Endothelial cell of hepatic sinusoid (primary cell): ENCODE measurements around the gene TFR2.

Source experiments
- in situ Hi-C: cut with HindIII; loops from 2 replicates; pipeline ENCODE4 v1.10.0; 2017; ENCODE audit warnings: low sequenced_read_pairs

The TFR2 gene

DNA sequence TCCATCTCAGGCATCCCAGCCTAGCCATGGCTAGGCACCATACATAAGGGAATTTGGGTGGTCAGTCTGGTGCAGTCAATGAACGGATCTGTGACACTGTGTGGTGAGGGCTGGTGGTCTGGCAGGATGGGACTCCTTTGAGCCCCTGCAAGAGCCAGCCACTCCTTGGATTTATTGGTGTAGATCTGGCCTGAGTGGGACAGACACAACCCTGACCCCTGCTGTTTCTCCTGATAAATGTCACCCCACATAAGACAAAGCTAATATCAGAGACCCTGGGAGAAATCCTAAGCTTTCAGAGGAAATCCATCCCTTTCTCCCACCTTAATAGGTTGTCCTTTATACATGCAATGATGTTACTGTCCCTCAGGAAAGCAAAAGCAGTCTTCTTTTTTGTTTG, 52.9 kb downstream of the TFR2 start:
- in situ Hi-C loops: no loop called here

DNA sequence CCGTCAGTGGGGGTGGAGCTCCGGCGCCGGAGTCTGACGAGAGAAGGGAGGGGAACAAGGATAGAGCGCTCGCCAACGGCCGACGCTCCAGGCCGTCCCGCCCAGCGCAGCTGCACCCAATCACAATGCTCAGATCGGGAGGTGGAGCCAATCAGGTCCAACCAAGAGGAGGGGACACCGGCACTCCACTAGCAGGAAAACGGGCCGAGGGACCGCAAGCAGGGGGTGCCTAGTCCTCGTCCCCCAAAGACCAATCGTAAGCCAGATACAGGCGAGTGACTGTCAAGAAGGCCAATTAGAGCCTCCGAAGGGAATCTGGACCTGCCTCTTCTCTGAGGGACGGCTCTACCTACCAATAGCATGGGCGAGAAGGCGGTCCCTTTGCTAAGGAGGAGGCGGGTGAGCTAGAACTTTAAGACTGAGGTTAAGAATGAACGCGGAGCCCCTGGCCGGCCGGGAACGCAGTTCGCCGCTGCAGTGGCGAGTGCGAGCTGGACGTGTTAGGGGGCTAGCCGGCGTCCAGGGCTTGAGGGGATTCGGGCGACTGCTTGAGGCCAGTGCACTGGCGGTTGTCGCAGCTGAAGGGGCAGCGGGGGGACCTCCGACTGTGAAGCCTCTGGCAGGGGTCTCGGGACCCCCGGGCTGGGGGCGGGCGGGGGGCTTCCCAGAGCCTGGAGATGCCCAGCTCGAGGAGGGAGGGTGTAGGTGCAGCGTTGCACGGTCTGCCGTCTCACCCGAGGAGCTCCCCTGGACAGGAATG, 54.9 kb downstream of the TFR2 start, which contains the start of gene FBXO24:
FBXO24 (plus strand) TSS at position 63 of the 760 bp plus-strand sequence; CDS start at position 361, 298 bp downstream.
- in situ Hi-C loops: no loop called here

- in situ Hi-C loops: no loop called here
Observed at GRCh38 chr7:100585511-100586265, 55.7 kb downstream of the TFR2 start, which contains the start of gene LRCH4. Gene LRCH4, minus strand, starts transcription at chr7:100586129. Its CDS starts 29 bp downstream, at chr7:100586100.

DNA sequence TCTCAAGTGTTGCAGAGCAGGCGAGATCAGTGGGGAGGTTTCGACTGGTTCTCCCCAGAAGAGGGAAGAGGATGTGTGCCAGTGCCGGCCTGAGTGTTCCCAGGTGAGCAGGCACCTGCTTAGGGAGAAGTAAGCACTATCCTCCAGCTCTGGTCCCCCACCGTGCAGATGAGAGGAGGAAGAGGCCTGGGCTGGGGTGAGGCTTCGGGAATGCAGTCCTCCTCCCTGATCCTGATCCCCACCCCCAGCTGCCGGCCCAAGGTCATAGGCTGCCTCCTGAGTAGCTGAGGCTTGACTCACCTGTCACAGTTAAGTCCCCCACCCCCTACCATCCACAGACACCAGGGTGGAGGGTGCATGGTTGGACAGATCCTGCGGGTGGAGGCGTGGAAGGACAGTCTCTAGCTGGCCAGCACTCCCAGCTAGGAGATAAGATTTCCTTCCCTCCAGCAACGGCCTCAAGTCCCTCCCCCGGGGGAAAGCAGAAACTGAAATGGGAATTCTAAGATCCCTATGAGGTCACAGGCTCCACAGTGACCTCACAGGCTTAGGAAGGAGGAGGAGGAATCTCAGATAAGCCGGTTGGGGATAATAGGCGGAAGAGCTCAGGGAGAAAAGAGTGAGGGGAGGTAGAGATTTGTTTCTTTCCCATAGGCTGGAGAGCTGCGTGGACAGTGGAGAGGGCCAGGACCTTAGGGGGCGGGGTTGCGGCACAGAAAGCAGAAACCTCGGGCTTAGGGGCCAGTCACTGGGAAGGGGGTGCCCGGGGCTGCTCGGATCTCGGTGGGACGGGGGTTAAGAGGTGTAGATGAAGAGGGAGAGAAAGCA, 56.5 kb downstream of the TFR2 start:
- in situ Hi-C loops: no loop called here

DNA sequence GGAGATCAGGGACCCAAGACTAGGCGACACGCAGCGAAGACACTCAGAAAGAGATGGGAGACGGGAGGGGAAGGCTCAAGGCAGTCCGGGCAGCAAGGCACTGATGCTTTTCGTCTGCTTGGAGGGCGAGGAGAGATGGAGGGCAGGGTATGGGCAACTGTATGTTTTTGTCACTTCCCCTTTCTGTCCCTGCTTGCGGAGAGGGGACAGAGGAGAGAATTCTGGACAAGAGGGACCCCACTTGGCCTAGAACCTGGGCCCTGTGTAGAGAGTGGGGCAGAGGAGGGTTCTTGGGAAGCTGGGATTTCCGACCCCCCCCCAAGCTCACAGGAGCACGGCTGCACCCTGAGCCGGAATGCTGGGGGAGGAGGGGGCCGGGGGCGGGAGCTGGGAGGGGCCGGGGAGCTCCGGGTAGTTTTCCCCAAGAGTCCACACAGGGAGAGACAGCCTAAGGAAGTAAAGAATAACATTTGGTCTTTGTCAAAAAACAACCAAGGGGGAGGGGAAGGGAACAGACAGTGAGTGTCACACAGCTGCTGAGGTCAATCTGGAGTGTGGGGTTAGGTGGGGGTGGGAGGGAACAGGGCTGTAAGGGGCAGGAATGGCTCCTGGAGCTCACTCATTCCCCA, 57.2 kb downstream of the TFR2 start:
- in situ Hi-C loops: no loop called here

DNA sequence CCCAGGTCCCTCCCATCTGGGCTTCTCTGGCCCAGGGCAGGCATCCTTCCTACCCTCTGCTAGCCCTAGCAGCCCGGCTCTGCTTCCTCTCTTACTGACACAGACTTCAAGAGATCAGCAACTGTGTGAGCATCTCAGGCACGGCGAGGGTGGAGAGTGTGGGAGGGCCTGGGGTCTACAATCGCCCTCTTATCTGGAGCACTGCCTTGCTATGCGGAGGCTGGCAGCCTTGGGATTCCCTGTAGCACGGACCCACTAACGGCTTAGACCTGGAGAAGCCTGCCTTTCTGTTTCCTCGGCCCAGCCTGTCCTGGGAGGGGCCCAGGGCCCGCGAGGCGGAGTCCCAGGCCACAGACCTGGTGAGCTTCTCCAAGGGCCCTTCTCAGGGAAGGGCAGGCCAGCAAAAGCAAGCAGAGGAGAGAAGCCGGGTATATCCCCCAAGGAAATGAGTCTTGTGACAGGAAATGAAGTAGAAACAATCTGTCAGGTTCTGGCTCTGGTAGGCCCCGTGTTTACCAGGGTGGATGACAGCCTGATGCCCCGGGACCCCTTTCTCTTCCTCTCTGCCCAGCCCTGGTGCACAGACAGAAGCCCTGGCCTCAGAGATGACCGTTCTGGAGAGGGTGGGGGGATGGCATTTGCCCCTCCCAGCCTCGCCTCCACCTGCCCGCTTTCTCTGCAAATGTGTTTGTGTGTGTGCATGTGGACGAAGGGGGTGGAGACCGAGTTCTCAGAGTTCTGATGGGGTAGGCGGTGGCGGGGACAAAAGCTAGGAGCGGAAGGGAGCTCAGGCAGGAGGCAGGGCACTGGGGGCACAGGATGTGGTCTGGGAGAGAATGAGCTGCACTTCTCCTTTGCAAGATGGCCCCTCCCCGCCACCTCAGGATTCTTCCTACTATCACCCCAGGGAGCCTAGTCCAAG, 58.0 kb downstream of the TFR2 start:
- in situ Hi-C loops: no loop called here

GRCh38 chr7:100582650-100583049, 58.7 kb downstream of the TFR2 start:
- in situ Hi-C loops: no loop called here

GRCh38 chr7:100582041-100582579, 59.2 kb downstream of the TFR2 start:
- in situ Hi-C loops: no loop called here

GRCh38 chr7:100580466-100581283, 60.7 kb downstream of the TFR2 start:
- in situ Hi-C loops: no loop called here

GRCh38 chr7:100578246-100579183, 62.8 kb downstream of the TFR2 start:
- in situ Hi-C loops: no loop called here

GRCh38 chr7:100577507-100577906, 63.8 kb downstream of the TFR2 start:
- in situ Hi-C loops: no loop called here

GRCh38 chr7:100577103-100577502, 64.2 kb downstream of the TFR2 start:
- in situ Hi-C loops: no loop called here

DNA sequence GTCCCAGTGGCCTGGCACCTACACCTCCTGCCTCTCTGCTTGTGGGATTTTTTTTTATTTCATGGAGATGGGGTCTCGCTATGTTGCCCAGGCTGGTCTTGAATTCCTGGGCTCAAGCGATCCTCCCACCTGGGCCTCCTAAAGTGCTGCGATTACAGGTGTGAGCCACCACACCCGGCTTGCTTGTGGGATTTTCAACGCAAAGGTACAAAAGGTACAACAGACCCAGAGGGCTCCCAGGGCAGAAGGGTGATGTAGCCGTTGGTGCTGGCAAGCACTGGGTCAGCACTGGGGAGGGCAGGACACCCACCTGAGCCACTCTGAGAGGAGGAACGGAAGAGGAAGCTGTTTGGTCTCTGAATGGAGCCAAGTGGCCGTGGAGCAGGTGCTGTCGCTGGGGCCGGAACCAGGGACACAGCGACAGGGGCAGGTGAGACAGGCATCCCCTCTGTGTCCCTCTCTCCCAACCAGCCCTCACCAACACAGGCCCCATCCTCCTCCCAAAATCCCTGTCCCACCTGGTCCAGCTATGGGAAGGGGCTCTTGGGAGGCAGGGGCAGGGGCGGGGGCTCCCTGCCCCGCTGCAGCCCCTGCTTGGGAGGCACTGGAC, 64.9 kb downstream of the TFR2 start:
- in situ Hi-C loops: no loop called here

DNA sequence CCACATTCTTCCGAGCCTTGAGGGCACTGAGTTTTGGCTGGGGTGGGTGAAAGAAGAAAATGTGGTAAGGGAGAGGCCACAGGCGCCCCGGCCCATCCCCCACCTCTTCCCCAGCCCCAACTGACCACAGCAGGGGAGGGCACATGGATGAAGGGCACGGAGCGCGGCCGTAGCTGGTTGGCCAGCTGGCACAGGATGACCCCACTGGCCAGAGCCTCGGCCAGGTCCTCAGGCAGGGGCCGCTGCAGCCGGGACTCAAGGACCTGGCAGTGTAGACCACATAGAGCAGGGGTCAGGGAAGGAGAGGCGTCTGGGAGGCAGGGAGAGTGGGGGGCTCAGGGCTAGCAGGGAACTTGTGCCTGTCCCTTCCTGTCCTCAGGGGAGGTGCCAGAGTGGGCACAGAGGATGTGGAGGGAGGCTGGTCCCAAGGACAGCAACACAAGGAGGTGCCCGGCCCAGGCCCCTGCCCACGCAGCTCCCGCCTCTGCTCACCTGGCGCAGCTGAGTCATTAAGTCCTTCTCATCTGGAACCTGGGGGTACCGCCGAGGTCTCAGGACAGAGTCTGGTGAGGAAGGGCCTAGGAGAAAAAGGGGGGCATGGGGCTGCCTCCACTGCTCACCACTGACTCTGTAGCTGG, 65.5 kb downstream of the TFR2 start:
- in situ Hi-C loops: no loop called here

- in situ Hi-C loops: no loop called here
Observed at GRCh38 chr7:100575206-100575631, 66.1 kb downstream of the TFR2 start.

GRCh38 chr7:100574362-100575205, 66.8 kb downstream of the TFR2 start:
- in situ Hi-C loops: no loop called here
